HepG2 (cell line): ENCODE data around the gene HIPK2. TPM values are rescaled to one million over a fixed set of nuclear protein-coding genes. Genes with fewer than 3 reads are reported as not detected.

Experiments
- ARID5B ChIP-seq: IDR thresholded peaks from 2 replicates; pipeline ENCODE4 v1.4.0; 2020; ENCODE audit warnings: mild to moderate bottlenecking, missing genetic modification reagents
- ATF1 ChIP-seq: IDR thresholded peaks from 2 replicates; pipeline ENCODE4 v1.6.1; 2016; ENCODE audit warnings: mild to moderate bottlenecking, control low read depth
- CAMTA2 ChIP-seq: sonication (generic); formaldehyde crosslinking; IDR thresholded peaks from 2 replicates; pipeline ENCODE4 v1.4.0; 2020; ENCODE audit warnings: mild to moderate bottlenecking, missing genetic modification reagents, borderline replicate concordance
- HIVEP1 ChIP-seq: sonication (generic); formaldehyde crosslinking; IDR thresholded peaks from 2 replicates; pipeline ENCODE4 v1.4.0; 2020; ENCODE audit warnings: mild to moderate bottlenecking, missing genetic modification reagents
- ISL2 ChIP-seq: sonication (generic); formaldehyde crosslinking; IDR thresholded peaks from 2 replicates; pipeline ENCODE4 v1.5.0; 2020; ENCODE audit warnings: missing genetic modification reagents
- MXI1 ChIP-seq: IDR thresholded peaks from 3 replicates; pipeline ENCODE4 v1.6.1; 2012; ENCODE audit warnings: low read depth, low read length, inconsistent platforms, borderline replicate concordance
- NCOA2 ChIP-seq: sonication (generic); formaldehyde crosslinking; IDR thresholded peaks from 2 replicates; pipeline ENCODE4 v1.8.0; 2022; ENCODE audit warnings: inconsistent platforms
- PHF21A ChIP-seq: sonication (generic); formaldehyde crosslinking; IDR thresholded peaks from 2 replicates; pipeline ENCODE4 v1.5.0; 2020; ENCODE audit warnings: mild to moderate bottlenecking, missing genetic modification reagents
- PLSCR1 ChIP-seq: sonication (generic); formaldehyde crosslinking; IDR thresholded peaks from 2 replicates; pipeline ENCODE4 v1.5.0; 2020; ENCODE audit warnings: missing genetic modification reagents, mild to moderate bottlenecking, borderline replicate concordance
- PRMT3 ChIP-seq: sonication (generic); formaldehyde crosslinking; IDR thresholded peaks from 2 replicates; pipeline ENCODE4 v1.8.1; 2022; ENCODE audit warnings: low read depth, mild to moderate bottlenecking, moderate library complexity, missing genetic modification reagents, borderline replicate concordance
- SMAD1 ChIP-seq: sonication (generic); formaldehyde crosslinking; IDR thresholded peaks from 2 replicates; pipeline ENCODE4 v1.4.0; 2020; ENCODE audit warnings: missing genetic modification reagents, low read depth, mild to moderate bottlenecking, borderline replicate concordance
- SP1 ChIP-seq, 2 experiments: fragments of 450-650 bp in 1 of 2; sonication (generic) in 1 of 2; formaldehyde crosslinking in 1 of 2; IDR thresholded peaks; 2 replicates each; pipeline versions ENCODE4 v1.4.0 to v1.6.1; 2016 to 2020; ENCODE audit warnings: missing genetic modification reagents in 1 of 2
- ZBTB14 ChIP-seq: sonication (generic); formaldehyde crosslinking; IDR thresholded peaks from 2 replicates; pipeline ENCODE4 v1.4.0; 2020; ENCODE audit warnings: missing genetic modification reagents
- ZEB1 ChIP-seq: IDR thresholded peaks from 2 replicates; pipeline ENCODE4 v1.6.1; 2012; ENCODE audit warnings: mild to moderate bottlenecking, low read depth, inconsistent platforms; ENCODE audit not compliant: insufficient replicate concordance
- ZFP36L1 ChIP-seq: sonication (generic); formaldehyde crosslinking; IDR thresholded peaks from 2 replicates; pipeline ENCODE4 v1.8.0; 2022; ENCODE audit warnings: mild to moderate bottlenecking, missing genetic modification reagents, moderate library complexity
- ZNF33A ChIP-seq: sonication (generic); formaldehyde crosslinking; IDR thresholded peaks from 2 replicates; pipeline ENCODE4 v1.5.1; 2020; ENCODE audit warnings: missing genetic modification reagents, mild to moderate bottlenecking, moderate library complexity, borderline replicate concordance
- ZNF460 ChIP-seq: sonication (generic); formaldehyde crosslinking; IDR thresholded peaks from 2 replicates; pipeline ENCODE4 v1.5.1; 2020; ENCODE audit warnings: missing genetic modification reagents, mild to moderate bottlenecking, borderline replicate concordance
- ZNF543 ChIP-seq: sonication (generic); formaldehyde crosslinking; IDR thresholded peaks from 2 replicates; pipeline ENCODE4 v1.4.0; 2020; ENCODE audit warnings: mild to moderate bottlenecking, missing genetic modification reagents
- ZNF552 ChIP-seq: sonication (generic); formaldehyde crosslinking; IDR thresholded peaks from 2 replicates; pipeline ENCODE4 v1.9.0; 2022; ENCODE audit warnings: missing genetic modification reagents, mild to moderate bottlenecking, borderline replicate concordance
- ZNF710 ChIP-seq: sonication (generic); formaldehyde crosslinking; IDR thresholded peaks from 2 replicates; pipeline ENCODE4 v1.5.0; 2020; ENCODE audit warnings: mild to moderate bottlenecking, missing genetic modification reagents, borderline replicate concordance
- polyA plus RNA-seq, 8 experiments: library from polyadenylated mRNA; depleted of rRNA in 3 of 8; stranded (reverse) in 7 of 8; unstranded in 1 of 8; fragments of >200 nt; fragmentation: Illumina TruSeq in 4 of 8; extraction: Trizol in 4 of 8; gene quantifications; 2 replicates each; pipeline versions ENCODE4 v1.2.1 to v1.2.3, GENCODE V29; 2011 to 2016; ENCODE audit warnings: low read depth in 4 of 8, missing spikeins in 1 of 8, mixed read lengths in 1 of 8; ENCODE audit not compliant: insufficient read depth in 1 of 8
- total RNA-seq, 5 experiments: library from RNA; depleted of rRNA; stranded (reverse); fragments of >200 nt; fragmentation: Illumina TruSeq; extraction: Trizol; gene quantifications; 2 replicates each; pipeline ENCODE4 v1.2.3, GENCODE V29; 2016; ENCODE audit warnings: low read depth in 1 of 5
- TF ChIP-seq, protein P1 (sequence below): sonication (generic); formaldehyde crosslinking; IDR thresholded peaks from 2 replicates; pipeline ENCODE4 v1.5.0; 2020; ENCODE audit warnings: missing genetic modification reagents

The HIPK2 gene
- total and polyA plus RNA-seq, 2 of the 13 experiments (the other 11 are each of a cell fraction or from before 2014, with no cell fraction given) = 14.4 to 20.2 TPM

DNA sequence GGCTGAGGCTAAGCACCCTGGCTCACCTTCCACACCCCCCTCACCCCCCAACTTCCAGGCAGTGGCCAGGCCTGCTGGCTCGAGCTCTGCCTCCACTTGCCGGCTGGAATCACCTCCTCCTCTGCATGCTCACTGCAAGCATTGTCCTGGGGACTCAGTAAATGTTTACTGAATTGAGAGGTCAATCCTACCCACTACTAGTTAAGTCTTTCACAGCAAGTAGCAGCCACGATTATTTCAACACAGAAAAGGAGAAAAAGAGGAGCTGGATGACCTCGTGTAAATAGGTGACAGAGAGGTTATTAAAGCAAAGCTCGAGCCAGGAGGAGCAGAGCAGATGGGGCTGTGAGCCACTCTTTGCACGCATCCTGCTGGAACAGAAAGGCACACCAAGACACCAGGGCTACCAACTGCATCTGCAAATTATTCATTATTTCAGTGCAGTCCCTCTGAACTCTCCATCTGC is 32.1 kb downstream of the HIPK2 start (continued):
- TF ChIP-seq, protein P1, sequence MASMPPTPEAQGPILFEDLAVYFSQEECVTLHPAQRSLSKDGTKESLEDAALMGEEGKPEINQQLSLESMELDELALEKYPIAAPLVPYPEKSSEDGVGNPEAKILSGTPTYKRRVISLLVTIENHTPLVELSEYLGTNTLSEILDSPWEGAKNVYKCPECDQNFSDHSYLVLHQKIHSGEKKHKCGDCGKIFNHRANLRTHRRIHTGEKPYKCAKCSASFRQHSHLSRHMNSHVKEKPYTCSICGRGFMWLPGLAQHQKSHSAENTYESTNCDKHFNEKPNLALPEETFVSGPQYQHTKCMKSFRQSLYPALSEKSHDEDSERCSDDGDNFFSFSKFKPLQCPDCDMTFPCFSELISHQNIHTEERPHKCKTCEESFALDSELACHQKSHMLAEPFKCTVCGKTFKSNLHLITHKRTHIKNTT (CRISPR knock-in tag) = no peak
- no peak; the same call in 2 of the 3 replicates for TF ChIP-seq MXI1
- TF ChIP-seq SMAD1 (CRISPR knock-in tag) = no peak
- TF ChIP-seq HIVEP1 (CRISPR knock-in tag) = no peak
- no peak for TF ChIP-seq SP1 (IDR thresholded peaks at IDR 0.05)
- no peak for TF ChIP-seq SP1 (CRISPR knock-in tag; IDR thresholded peaks at IDR 0.05)
- no peak for TF ChIP-seq ZNF552
- no peak for TF ChIP-seq ZNF33A (CRISPR knock-in tag)
- peak; percentile 49; the same call in 1 of the 2 replicates for TF ChIP-seq ZNF710 (CRISPR knock-in tag)
- TF ChIP-seq ZNF460 (CRISPR knock-in tag) = no peak
- no peak for TF ChIP-seq ZBTB14 (CRISPR knock-in tag)
- TF ChIP-seq ATF1 (CRISPR knock-in tag) = no peak
- TF ChIP-seq PRMT3 = no peak
- TF ChIP-seq PHF21A (CRISPR knock-in tag) = 0 out of 2 replicates have a peak, but pooled peaks have one; percentile 20
- peak; percentile 80 for TF ChIP-seq ARID5B (CRISPR knock-in tag)
- TF ChIP-seq CAMTA2 = no peak
- TF ChIP-seq ZNF543 (CRISPR knock-in tag) = no peak
- TF ChIP-seq PLSCR1 (CRISPR knock-in tag) = no peak
- 0 out of 2 replicates have a peak, but pooled peaks have one; percentile 37 for TF ChIP-seq ISL2 (CRISPR knock-in tag)
- TF ChIP-seq ZEB1 = no peak
- no peak for TF ChIP-seq ZFP36L1 (CRISPR knock-in tag)
- TF ChIP-seq NCOA2 (CRISPR knock-in tag) = peak; percentile 51; the same call in 1 of the 2 replicates
